Measurements from ENCODE around the gene CLDN12. TPM values are rescaled to one million over a fixed set of nuclear protein-coding genes. Genes with fewer than 3 reads are reported as not detected.
"Not testable (repeated sequence)": the region's sequence is repeated elsewhere in the genome, so short reads cannot be mapped to it uniquely, and the experiment has no call there.

The CLDN12 gene
- total and polyA plus RNA-seq, 12 donors = 12.6 to 47.6 (median 37.4) TPM

- peak; percentile 21 to 81 (median 71) for TF ChIP-seq CTCF (IDR thresholded peaks at IDR 0.05)
- Histone ChIP-seq H3K27ac (no peak overlapping the region), H3K9me3 (no peaks in the 10 kb centered on the region), H3K36me3 (no peaks in the 10 kb centered on the region), H3K4me1 (peaks cover 0 to 11% (median 6%) of the 10 kb centered on the region in 9 donors), H3K4me3 (peak overlapping the region in 8 of 10 donors; percentile 7 to 31 (median 20)), H3K27me3 (no peaks in the 10 kb centered on the region)
- WGBS, 2 donors = 24% methylated on average over 6 of the region's 6 CpGs
- peak in 1 of 2 donors; percentile 11 for DNase-seq
- intact Hi-C loops (cut with DNase I) = loop anchor here in 9 of 10 donors (2.0 to 10.0 kb wide), 6 partner anchors 169 to 579 kb away; no protein-coding TSS in a partner anchor
- ATAC-seq = peak in 6 of 8 donors; percentile 61 to 71 (median 68)
Observed at GRCh38 chr7:90455163-90456030, 52.1 kb downstream of the CLDN12 start.

- WGBS, 2 donors = 72 to 77% methylated on average over 2 of the region's 2 CpGs
- no peak for TF ChIP-seq CTCF (IDR thresholded peaks at IDR 0.05)
- H3K4me1 ChIP-seq = peaks cover 0 to 15% (median 7%) of the 10 kb centered on the region in 9 donors
- intact Hi-C loops (cut with DNase I) = loop anchor here in 9 of 10 donors (5.0 to 10.0 kb wide), 5 partner anchors 167 to 577 kb away; no protein-coding TSS in a partner anchor
- H3K4me3 ChIP-seq = no peak overlapping the region
- H3K27ac ChIP-seq = no peak overlapping the region
- no peaks in the 10 kb centered on the region for H3K36me3 ChIP-seq
- DNase-seq = no peak
- no peaks in the 10 kb centered on the region for H3K27me3 ChIP-seq
- ATAC-seq = no peak
- no peaks in the 10 kb centered on the region for H3K9me3 ChIP-seq
Observed at GRCh38 chr7:90458104-90458503, 54.8 kb downstream of the CLDN12 start.

GRCh38 chr7:90459888-90460287 is 56.6 kb downstream of the CLDN12 start:
- intact Hi-C loops (cut with DNase I) = loop anchor here in 9 of 10 donors (5.0 to 10.0 kb wide), 7 partner anchors 135 to 575 kb away; partner anchors contain the start of gene CDK14 (in 1 of the 9)
- TF ChIP-seq CTCF (IDR thresholded peaks at IDR 0.05) = no peak
- H3K27ac ChIP-seq = no peak overlapping the region

GRCh38 chr7:90461219-90461618 is 58.0 kb downstream of the CLDN12 start:
- Histone ChIP-seq H3K36me3 (no peaks in the 10 kb centered on the region), H3K27me3 (no peaks in the 10 kb centered on the region), H3K9me3 (peaks cover 0 to 13% (median 0%) of the 10 kb centered on the region in 11 donors), H3K4me3 (no peak overlapping the region), H3K27ac (no peak overlapping the region), H3K4me1 (peaks cover 0 to 11% (median 0%) of the 10 kb centered on the region in 9 donors)
- no peak for TF ChIP-seq CTCF (IDR thresholded peaks at IDR 0.05)
- DNase-seq = no peak
- intact Hi-C loops (cut with DNase I) = loop anchor here in 3 of 10 donors (5.0 to 10.0 kb wide), 3 partner anchors 134 to 166 kb away; partner anchors contain the start of gene CDK14 (in 1 of the 3)
- peak in 2 of 8 donors; percentile 30 to 42 for ATAC-seq

More at GRCh38 chr7:90459888-90460287, 56.6 kb downstream of the CLDN12 start:
- no peaks in the 10 kb centered on the region for H3K36me3 ChIP-seq
- 76 to 78% methylated on average over 4 of the region's 4 CpGs for WGBS, 2 donors
- DNase-seq (no peak), ATAC-seq (peak in 1 of 8 donors; percentile 41)
- peaks cover 0 to 12% (median 0%) of the 10 kb centered on the region in 11 donors for H3K9me3 ChIP-seq
- H3K27me3 ChIP-seq = no peaks in the 10 kb centered on the region
- H3K4me3 ChIP-seq = no peak overlapping the region
- peaks cover 0 to 17% (median 7%) of the 10 kb centered on the region in 9 donors for H3K4me1 ChIP-seq

- not testable (repeated sequence) for DNase-seq, H3K36me3 ChIP-seq, H3K27me3 ChIP-seq
- Histone ChIP-seq H3K4me3 (peak overlapping the region in 9 of 10 donors; percentile 15 to 53 (median 47)), H3K27ac (peak overlapping the region in 8 of 10 donors; percentile 6 to 71 (median 43)), H3K4me1 (peaks cover 0 to 11% (median 0%) of the 10 kb centered on the region in 9 donors), H3K9me3 (peaks cover 0 to 13% (median 0%) of the 10 kb centered on the region in 11 donors)
- peak in 5 of 8 donors; percentile 44 to 76 (median 61) for ATAC-seq
- 22 to 26% methylated on average over 4 of the region's 4 CpGs for WGBS, 2 donors
- intact Hi-C loops (cut with DNase I) = loop anchor here in 3 of 10 donors (5.0 to 10.0 kb wide), 3 partner anchors 132 to 164 kb away; partner anchors contain the start of gene CDK14 (in 1 of the 3)
Observed at GRCh38 chr7:90463151-90463628, 59.9 kb downstream of the CLDN12 start.
